GM18498 (cell line): Measurements from ENCODE around the gene PLCD3.

Experiments used
- ATAC-seq: cut with Tn5 transposase; IDR thresholded peaks from one replicate; pipeline ENCODE4 v1.9.1; 2021; ENCODE audit warnings: mild to moderate bottlenecking, moderate library complexity; ENCODE audit not compliant: unreplicated experiment

PLCD3 gene

GRCh38 chr17:45149669-45150664, 17.7 kb upstream of the PLCD3 start:
- ATAC-seq = no peak

GRCh38 chr17:45149037-45149668, 16.8 kb upstream of the PLCD3 start:
- peak; percentile 31 for ATAC-seq

- ATAC-seq = peak; percentile 69
Measured at GRCh38 chr17:45148183-45149036, 16.1 kb upstream of the PLCD3 start, which contains the start of gene HEXIM1. TSS of gene HEXIM1 (plus strand) at chr17:45148475. CDS start at chr17:45149191, 716 bp downstream.

- ATAC-seq = no peak
Measured at GRCh38 chr17:45147581-45148182, 15.4 kb upstream of the PLCD3 start.

GRCh38 chr17:45146890-45147580, 14.7 kb upstream of the PLCD3 start:
- no peak for ATAC-seq

GRCh38 chr17:45146592-45146889, 14.2 kb upstream of the PLCD3 start:
- no peak for ATAC-seq

- ATAC-seq = no peak
Measured at GRCh38 chr17:45146166-45146565, 13.9 kb upstream of the PLCD3 start.

- no peak for ATAC-seq
Measured at GRCh38 chr17:45145035-45145389, 12.7 kb upstream of the PLCD3 start.

GRCh38 chr17:45144199-45145034, 12.1 kb upstream of the PLCD3 start:
- no peak for ATAC-seq

GRCh38 chr17:45143767-45144198, 11.5 kb upstream of the PLCD3 start:
- ATAC-seq = no peak

GRCh38 chr17:45143094-45143670, 10.9 kb upstream of the PLCD3 start:
- no peak for ATAC-seq

- ATAC-seq = no peak
Measured at GRCh38 chr17:45139533-45139920, 7.2 kb upstream of the PLCD3 start.

GRCh38 chr17:45138911-45139532, 6.7 kb upstream of the PLCD3 start:
- ATAC-seq = no peak

GRCh38 chr17:45137561-45138305, 5.4 kb upstream of the PLCD3 start:
- ATAC-seq = no peak

GRCh38 chr17:45136846-45137560, 4.7 kb upstream of the PLCD3 start:
- ATAC-seq = no peak

GRCh38 chr17:45135978-45136791, 3.9 kb upstream of the PLCD3 start:
- ATAC-seq = no peak
